Natural killer cell (primary cell): Measurements from ENCODE around the gene CACNA1S. TPM values are rescaled to one million over a fixed set of nuclear protein-coding genes. Genes with fewer than 3 reads are reported as not detected.

Experiments used
- ATAC-seq, 3 donors: fragments of 150-1000 bp in 2 of 3; fragments of 200-7000 bp in 1 of 3; cut with Tn5 transposase; 1 replicate in 1 of 3; 2 replicates in 2 of 3; pipeline ENCODE4 v1.10.0; 2021; ENCODE audit warnings: mild to moderate bottlenecking in 2 of 3, moderate library complexity in 2 of 3
- DNase-seq, 2 donors: peaks; one replicate each; pipeline versions ENCODE4 v3.0.0 to v3.0.0-alpha.2; 2013 to 2021; ENCODE audit warnings: mixed read lengths in 1 of 2
- H3K27ac ChIP-seq: one replicate; pipeline ENCODE4 v1.5.1; 2013; ENCODE audit warnings: mild to moderate bottlenecking, low read length
- H3K27me3 ChIP-seq: one replicate; pipeline ENCODE4 v1.6.1; 2013; ENCODE audit warnings: low read length; ENCODE audit not compliant: control insufficient read depth, insufficient read depth
- H3K36me3 ChIP-seq: one replicate; pipeline ENCODE4 v1.6.1; 2013; ENCODE audit warnings: low read length; ENCODE audit not compliant: control insufficient read depth, insufficient read depth
- H3K4me1 ChIP-seq: one replicate; pipeline ENCODE4 v1.6.1; 2013; ENCODE audit warnings: low read length; ENCODE audit not compliant: control insufficient read depth, insufficient read depth
- H3K4me3 ChIP-seq: one replicate; pipeline ENCODE4 v1.5.1; 2013; ENCODE audit warnings: low read length
- H3K9me3 ChIP-seq: one replicate; pipeline ENCODE4 v1.6.1; 2013; ENCODE audit warnings: low read length; ENCODE audit not compliant: control insufficient read depth, insufficient read depth
- H3K27ac Mint-ChIP-seq, 2 donors: one replicate each; pipeline ENCODE4 v1.8.0; 2022; ENCODE audit warnings: mild to moderate bottlenecking in 2 of 2, mixed read lengths in 2 of 2, moderate library complexity in 1 of 2
- H3K27me3 Mint-ChIP-seq, 2 donors: one replicate each; pipeline ENCODE4 v1.8.0; 2022; ENCODE audit warnings: low read depth in 2 of 2, mixed read lengths in 2 of 2
- H3K36me3 Mint-ChIP-seq: one replicate; pipeline ENCODE4 v1.8.0; 2022; ENCODE audit warnings: mixed read lengths
- H3K4me1 Mint-ChIP-seq, 2 donors: one replicate each; pipeline ENCODE4 v1.8.0; 2022; ENCODE audit warnings: mixed read lengths in 2 of 2
- H3K4me3 Mint-ChIP-seq: one replicate; pipeline ENCODE4 v1.8.0; 2022; ENCODE audit warnings: mild to moderate bottlenecking, moderate library complexity, mixed read lengths
- H3K9me3 Mint-ChIP-seq, 2 donors: one replicate each; pipeline ENCODE4 v1.8.0; 2022; ENCODE audit warnings: mixed read lengths in 2 of 2
- CTCF ChIP-seq: fragments of 200-600 bp; IDR thresholded peaks from one replicate; pipeline ENCODE4 v1.8.0; 2022; ENCODE audit warnings: antibody characterized with exemption
- WGBS: methylation state at CpG from one replicate; pipeline ENCODE4 v1.1.7; 2013; ENCODE audit warnings: missing lambda C conversion rate; ENCODE audit not compliant: insufficient coverage; 5-methylcytosine and 5-hydroxymethylcytosine counted together
- intact Hi-C: fragments of 100-400 bp; cut with micrococcal nuclease; formaldehyde crosslinking; loops from one replicate; pipeline ENCODE4 v1.14.2; 2022
- total RNA-seq, 4 donors: library from RNA; stranded (reverse); fragments of 120-200 nt in 1 of 4; gene quantifications; one replicate each; pipeline versions ENCODE4 v1.2.3 to v1.2.4, GENCODE V29; 2013 to 2022

Gene CACNA1S
- total RNA-seq, 3 donors from 2014 or later (not counting 1 experiment from before 2014, with no cell fraction given) = not detected

DNA sequence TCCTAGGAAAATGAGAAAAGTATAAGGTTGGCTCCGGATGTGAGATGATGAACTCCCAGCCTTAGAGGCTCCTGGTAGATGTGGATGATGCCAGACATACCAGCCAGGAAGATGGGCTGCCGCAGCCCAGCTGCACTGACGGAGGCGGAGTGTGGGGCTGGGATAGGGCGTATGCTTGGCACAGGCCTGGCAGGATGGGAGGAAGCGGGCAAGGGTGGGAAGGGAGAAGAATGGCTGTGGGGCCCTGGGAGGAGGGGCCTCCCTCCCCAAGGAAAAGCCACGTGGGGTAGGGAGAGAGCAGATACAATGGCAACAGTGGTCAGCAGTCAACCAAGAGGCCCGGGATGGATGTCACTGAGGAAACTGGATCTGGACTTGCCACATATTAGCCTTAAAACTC lies 47.4 kb downstream of the CACNA1S start:
- ATAC-seq (no peak), DNase-seq (no peak)
- H3K27ac ChIP-seq = no peak overlapping the region
- H3K36me3 ChIP-seq = no peaks in the 10 kb centered on the region
- H3K27ac Mint-ChIP-seq = no peak overlapping the region
- no peaks in the 10 kb centered on the region for H3K9me3 ChIP-seq
- WGBS = 86% methylated on average over 8 of the region's 8 CpGs
- no peaks in the 10 kb centered on the region for H3K4me1 ChIP-seq
- no peaks in the 10 kb centered on the region for H3K4me1 Mint-ChIP-seq
- no peaks in the 10 kb centered on the region for H3K36me3 Mint-ChIP-seq
- no peak overlapping the region for H3K4me3 Mint-ChIP-seq
- no peak overlapping the region for H3K4me3 ChIP-seq
- TF ChIP-seq CTCF = no peak
- no peaks in the 10 kb centered on the region for H3K27me3 ChIP-seq
- intact Hi-C loops = no loop called here
- H3K27me3 Mint-ChIP-seq = no peaks in the 10 kb centered on the region
- no peaks in the 10 kb centered on the region for H3K9me3 Mint-ChIP-seq

DNA sequence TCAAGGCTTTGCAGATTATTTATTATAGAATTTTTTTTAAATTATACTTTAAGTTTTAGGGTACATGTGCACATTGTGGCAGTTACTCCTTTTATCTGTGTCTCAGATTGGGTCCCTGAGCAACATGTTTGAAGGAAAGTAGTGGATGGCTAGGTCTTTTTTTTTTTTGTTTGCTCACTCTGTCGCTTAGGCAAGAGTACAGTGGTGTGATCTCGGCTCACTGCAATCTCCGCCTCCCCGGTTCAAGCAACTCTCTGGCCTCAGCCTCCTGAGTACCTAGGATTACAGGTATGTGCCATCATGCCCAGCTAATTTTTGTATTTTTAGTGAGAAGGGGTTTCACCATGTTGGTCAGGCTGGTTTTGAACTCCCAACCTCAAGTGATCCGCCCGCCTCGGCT lies 49.1 kb downstream of the CACNA1S start:
- WGBS = 90% methylated on average over 7 of the region's 7 CpGs
- no peaks in the 10 kb centered on the region for H3K27me3 Mint-ChIP-seq
- ATAC-seq = no peak
- H3K36me3 Mint-ChIP-seq = no peaks in the 10 kb centered on the region
- Histone ChIP-seq H3K4me3 (no peak overlapping the region), H3K27ac (no peak overlapping the region), H3K36me3 (no peaks in the 10 kb centered on the region), H3K4me1 (no peaks in the 10 kb centered on the region), H3K27me3 (no peaks in the 10 kb centered on the region), H3K9me3 (no peaks in the 10 kb centered on the region)
- H3K9me3 Mint-ChIP-seq = no peaks in the 10 kb centered on the region
- intact Hi-C loops = no loop called here
- no peak for DNase-seq
- H3K4me1 Mint-ChIP-seq = no peaks in the 10 kb centered on the region
- TF ChIP-seq CTCF = no peak
- no peak overlapping the region for H3K27ac Mint-ChIP-seq
- no peak overlapping the region for H3K4me3 Mint-ChIP-seq

- Histone ChIP-seq H3K9me3 (no peaks in the 10 kb centered on the region), H3K27ac (no peak overlapping the region), H3K27me3 (no peaks in the 10 kb centered on the region), H3K4me1 (no peaks in the 10 kb centered on the region), H3K36me3 (no peaks in the 10 kb centered on the region), H3K4me3 (no peak overlapping the region)
- H3K27ac Mint-ChIP-seq = no peak overlapping the region
- no peak for ATAC-seq
- no peak for DNase-seq
- H3K4me1 Mint-ChIP-seq = no peaks in the 10 kb centered on the region
- no peaks in the 10 kb centered on the region for H3K36me3 Mint-ChIP-seq
- WGBS = 70% methylated on average over 8 of the region's 8 CpGs
- intact Hi-C loops = no loop called here
- no peak overlapping the region for H3K4me3 Mint-ChIP-seq
- no peaks in the 10 kb centered on the region for H3K27me3 Mint-ChIP-seq
- no peak for TF ChIP-seq CTCF
- no peaks in the 10 kb centered on the region for H3K9me3 Mint-ChIP-seq
These were observed 49.6 kb downstream of the CACNA1S start for GRCh38 chr1:201062511-201063091.

- no peak for TF ChIP-seq CTCF
- intact Hi-C loops = no loop called here
- DNase-seq (no peak), ATAC-seq (no peak)
- Mint-ChIP-seq H3K4me1 (no peaks in the 10 kb centered on the region), H3K27ac (no peak overlapping the region), H3K4me3 (no peak overlapping the region), H3K9me3 (no peaks in the 10 kb centered on the region), H3K36me3 (no peaks in the 10 kb centered on the region), H3K27me3 (peaks cover 0 to 2% of the 10 kb centered on the region in 2 donors)
- Histone ChIP-seq H3K9me3 (no peaks in the 10 kb centered on the region), H3K4me3 (no peak overlapping the region), H3K36me3 (no peaks in the 10 kb centered on the region), H3K27ac (no peak overlapping the region), H3K27me3 (no peaks in the 10 kb centered on the region), H3K4me1 (no peaks in the 10 kb centered on the region)
- 94% methylated on average over 12 of the region's 12 CpGs for WGBS
These were observed 50.3 kb downstream of the CACNA1S start for GRCh38 chr1:201061886-201062285.
